Activated CD8-positive, alpha-beta memory T cell treated with anti-CD3 and anti-CD28 coated beads for 24 hours (primary cell): ENCODE data around the gene MCAT.
"Not testable (repeated sequence)": the region's sequence is repeated elsewhere in the genome, so short reads cannot be mapped to it uniquely, and the experiment has no call there.

ENCODE experiments used
- DNase-seq: peaks from one replicate; pipeline ENCODE4 v3.0.0-alpha.2; 2020

Gene MCAT

DNA sequence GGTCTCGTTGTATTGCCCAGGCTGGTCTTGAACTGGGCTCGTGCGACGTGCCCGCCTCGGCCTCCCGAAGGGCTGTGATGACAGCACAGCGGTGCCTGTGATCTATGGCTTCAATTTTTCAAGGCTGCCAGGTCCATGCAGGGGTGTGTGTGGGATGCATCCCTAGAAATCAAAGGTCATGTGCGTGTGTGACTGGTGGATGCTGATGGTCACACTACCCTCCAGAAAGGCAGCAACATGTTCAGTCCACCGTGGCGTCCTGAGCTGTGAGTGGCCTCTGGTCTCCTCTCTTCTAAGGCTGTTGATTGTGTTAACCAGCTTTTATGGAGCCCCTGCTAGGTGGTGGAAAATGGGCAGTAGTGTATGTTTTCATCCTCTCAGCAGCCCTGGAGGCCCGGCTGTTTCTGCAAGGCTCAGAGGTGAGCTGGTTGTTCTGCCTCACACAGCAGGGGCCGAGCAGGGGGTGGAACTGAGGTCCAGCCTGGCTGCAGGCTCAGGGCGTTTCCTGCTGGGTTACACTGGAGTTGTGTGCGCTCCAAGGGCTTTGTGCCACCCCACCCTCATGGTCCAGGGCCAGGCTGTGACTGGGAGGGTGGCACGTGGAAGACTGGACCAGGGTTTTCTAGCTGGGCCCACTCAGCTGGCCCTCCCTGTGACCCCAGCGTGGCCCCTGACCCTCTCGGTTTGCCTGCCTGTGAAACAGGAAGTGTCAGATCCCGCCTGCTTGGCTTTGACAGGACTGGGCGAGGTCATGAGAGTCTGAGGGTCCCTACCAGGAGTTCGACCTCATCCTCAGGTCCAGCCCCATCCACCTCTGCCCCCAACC is 25.0 kb downstream of the MCAT start:
- no peak for DNase-seq

DNA sequence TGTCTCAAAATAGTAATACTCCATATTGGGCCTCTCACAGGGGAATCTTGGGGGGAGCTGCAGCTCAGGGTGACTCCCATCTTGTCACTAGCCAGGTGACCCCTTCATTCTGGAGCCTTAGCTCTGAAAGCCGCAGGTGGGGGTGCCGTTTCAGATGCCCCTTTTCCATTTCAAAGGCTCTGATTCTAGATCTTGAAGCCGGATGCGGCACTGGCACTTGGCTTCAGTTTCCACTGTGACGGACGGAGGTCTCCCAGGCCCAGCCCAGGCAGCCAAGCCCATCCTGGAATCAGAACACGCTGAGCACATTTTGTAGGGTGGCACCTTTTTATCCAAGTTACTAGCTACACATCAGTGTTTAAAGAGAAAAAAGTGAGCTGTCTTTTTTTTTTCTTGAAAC is 26.3 kb downstream of the MCAT start:
- DNase-seq, result no peak

DNA sequence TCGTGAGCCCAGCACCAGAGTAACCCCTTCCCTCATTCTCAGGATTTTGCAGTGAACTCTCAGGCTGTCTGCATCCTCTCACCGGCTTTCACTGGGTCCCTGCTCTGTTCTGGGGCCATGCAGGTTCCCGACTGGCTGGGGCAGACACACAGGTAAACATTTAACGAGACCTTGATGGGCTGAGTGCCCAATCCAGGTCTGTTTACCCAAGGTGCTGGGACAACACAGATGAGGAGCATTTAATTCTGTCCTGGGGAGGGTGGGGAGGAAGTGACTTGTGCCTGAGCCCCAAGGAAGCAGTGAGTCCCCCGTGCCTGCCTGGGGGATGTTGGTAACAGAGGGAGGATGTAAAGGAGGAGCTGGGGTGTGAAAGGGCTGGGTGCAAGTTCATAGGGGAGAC is 28.2 kb downstream of the MCAT start:
- no peak for DNase-seq

DNA sequence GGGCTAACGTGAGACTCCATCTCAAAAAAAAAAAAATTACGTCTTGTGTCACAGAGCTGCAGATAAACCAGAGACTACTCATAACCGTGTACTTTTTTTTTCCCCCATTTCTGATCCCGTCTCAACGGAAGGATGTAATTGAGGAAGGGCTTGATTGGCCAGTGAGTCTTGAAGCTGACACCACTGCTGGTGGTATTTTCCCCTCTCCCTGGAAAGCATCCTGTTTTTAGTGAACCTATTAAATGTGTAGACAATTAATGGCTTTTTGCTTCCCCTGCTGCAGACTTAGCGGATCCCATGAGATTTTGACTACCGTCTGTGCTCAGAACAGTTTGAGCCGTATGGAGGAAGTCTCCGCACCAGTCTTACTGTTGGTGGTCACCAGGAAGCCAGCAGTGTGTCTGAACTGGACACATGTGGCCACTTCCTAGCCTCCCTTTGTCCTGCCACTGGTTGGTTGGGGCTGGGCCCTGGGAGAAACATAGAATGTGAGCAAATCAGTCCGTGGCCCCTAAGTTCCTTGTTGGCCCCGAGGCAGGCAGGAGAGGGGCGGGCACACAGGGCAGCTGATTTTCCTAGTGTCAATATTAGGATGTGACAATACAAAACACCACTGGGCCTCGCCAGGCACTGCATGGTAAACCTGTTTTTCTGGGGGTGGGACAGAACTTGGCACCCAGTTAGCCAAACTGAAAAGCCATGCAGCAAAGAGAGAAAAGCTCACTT is 29.5 kb downstream of the MCAT start:
- no peak for DNase-seq

DNA sequence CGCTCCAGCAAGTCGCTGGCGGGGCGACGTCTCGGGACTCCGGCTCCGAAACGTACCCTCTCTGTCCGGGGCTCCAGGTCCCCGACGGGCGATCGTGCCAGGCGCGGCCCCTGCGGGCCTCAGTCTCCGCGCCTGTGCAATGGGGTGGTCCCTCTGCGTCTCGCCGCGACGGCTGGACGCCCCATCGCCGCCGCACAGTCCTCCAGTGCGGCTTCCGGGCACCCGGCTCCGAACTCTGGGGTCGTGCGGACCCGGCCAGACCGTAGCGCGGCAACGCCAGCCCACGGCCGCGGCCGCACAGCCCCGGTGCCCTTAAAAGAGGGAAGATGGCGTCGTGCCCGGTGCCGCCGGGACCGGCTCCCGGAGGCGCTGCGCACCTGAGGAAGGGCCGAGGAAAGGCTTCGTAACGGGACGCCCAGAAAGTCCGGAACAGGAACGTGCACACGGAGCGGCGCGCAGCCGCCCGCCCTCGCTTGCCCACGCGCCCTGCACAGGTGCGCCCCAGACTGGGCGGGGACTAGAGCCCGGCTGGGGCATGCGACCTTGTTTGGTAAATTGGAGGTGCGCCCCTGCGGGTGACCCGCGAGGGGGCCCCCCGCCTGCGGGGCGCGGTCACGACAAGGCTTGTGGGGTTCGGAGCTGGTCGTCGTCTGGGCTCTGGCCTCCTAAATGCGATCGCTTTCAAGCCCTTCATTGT is 32.1 kb downstream of the MCAT start:
- peak; percentile 70 for DNase-seq

DNA sequence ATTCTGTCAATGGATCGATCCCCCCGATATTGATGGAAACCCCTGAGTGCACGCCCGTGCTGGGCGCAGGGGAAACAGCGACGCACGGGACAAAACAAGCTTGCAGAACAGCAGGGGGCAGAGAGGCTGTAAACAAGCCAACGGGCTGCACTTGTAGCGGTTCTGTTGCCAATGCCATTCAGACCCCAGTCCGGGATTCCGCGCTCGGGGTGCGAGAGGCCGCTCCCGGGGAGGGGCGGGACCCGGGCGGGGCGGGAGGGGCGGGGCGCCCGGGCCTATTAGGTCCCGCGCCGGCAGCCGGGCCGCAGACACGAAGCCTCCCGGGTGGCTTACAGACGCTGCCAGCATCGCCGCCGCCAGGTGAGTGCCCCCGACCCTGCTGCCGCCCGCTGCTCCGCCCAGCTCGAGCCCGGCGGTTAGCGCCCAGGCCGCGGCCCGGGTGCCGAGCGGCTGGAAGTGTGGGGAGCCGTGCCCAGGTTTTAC is 32.7 kb downstream of the MCAT start, which contains the start of gene BIK:
BIK (plus strand) TSS at position 307 of the 483 bp plus-strand sequence. CDS start 13,273 bp downstream, outside the sequence.
- peak; percentile 80 for DNase-seq

DNA sequence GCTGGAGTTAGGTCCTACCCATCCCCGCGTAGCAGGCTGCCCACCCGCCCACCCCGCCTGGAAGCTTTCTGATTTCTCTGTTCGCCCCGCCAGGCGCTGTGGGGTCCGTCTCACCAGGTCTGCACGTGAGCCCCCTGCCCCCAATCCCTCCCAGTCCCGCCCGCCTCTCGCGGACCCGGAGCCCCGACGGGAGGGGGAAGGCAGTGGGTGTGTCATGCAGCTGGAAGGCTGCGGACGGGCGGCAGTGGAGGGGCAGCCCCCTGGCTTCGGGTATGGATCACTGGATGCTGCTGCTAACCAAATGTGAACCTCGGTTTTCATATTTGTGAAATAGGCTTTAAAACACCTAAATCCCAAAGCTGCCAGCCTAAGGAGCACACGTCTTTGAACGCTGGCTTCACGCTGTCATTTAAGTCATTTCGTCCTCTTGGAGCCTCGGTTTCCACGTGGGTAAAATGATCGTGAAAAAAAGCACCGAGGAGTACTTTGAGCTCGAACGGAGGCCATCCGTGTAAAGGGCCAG is 33.2 kb downstream of the MCAT start:
- DNase-seq, result no peak

DNA sequence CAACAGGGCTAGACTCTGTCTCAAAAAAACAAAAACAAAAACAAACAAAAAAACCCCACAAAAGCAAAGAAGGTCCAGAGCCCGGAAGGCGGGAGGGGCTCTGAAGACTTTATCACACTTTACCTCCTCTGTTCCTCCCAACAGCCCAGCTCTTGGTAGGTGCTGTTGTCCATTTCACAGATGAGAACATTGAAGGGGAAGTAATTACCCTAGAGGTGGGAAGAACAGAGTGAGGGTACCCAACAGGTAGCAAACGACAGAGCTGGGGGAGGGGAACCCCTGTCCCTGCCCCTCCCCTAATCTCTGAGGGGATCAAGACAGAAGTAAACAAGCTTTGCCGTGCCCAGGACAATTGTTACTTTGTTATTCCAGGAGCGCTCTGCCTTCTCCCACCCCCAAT is 33.7 kb downstream of the MCAT start:
- no peak for DNase-seq

DNA sequence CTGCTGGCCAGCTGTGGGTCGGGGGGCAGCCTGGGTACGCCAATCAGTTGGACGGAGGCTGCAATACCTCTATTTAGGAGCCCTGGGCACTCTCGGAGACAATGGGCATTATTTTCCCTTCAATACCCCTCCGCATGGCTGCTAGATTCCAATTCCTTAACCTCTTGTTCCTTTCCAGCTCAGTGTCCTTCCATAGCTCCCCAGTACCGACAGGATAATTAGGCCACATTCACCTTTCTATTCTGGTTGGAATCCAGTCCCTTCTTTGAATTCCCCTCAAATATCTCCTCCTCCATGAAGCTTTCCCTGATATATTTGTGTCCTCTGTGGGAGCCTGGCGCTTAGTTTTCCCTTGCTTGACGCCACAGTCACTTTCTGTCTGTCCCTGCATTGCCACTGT is 36.9 kb downstream of the MCAT start:
- no peak for DNase-seq

DNA sequence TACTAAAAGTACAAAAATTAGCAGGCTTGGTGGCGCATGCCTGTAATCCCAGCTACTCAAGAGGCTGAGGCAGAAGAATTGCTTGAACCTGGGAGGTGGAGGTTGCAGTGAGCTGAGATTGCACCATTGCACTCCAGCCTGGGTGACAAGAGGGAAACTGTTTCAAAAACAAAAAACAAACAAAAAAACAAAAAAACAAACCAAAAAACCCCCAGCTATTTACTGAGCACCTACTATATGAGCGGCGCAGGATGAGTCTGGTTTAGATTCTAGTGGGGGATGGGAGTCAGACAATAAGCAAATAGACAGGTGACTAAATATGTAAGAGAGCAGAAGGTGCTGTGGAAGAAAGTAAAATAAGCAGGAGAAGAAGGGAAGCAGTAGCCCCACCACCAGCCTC is 38.2 kb downstream of the MCAT start:
- DNase-seq, result not testable (repeated sequence)

DNA sequence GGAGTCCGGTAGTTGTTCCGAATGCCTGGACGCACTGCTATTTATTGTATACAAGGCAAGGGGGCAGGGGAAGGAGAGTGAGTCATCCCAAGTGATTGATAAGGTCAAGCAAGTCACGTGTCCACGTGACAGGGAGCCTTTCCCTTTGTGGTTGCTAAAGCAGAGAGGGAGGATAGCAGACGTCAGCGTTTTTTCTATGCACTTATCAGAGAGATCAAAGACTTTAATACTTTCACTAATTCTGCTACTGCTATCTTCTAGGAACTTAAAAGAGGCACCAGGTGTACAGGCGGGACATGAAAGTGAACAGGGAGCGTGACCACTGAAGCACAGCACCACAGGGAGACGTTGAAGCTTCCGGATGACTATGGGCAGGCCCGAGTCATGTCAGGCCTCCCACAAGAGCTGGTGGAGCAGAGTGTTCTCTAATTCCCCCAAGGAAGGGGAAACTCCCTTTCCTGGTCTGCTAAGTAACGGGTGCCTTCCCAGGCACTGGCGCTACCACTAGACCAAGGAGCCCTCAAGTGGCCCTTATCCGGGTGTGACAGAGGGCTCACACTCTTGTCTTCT is 39.1 kb downstream of the MCAT start:
- not testable (repeated sequence) for DNase-seq

DNA sequence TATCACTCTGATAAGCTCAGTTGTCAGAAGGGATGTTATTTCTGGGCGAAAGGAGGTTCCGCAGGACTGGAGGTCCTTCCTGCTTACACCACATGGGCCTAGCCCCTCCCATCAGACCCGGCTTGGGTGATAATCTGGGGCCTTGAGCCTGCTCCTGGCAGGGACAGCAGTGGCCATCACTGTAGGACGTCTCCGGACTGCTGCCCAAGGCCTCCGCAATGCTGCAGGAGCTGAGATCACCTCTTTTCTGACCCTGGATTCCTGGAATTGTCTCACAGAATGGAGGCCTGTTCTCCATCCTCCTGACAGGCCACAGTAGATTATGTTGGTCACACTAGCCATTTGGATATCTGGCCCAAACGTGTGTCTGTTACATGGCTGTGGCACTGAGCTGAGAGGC is 41.9 kb downstream of the MCAT start:
- no peak for DNase-seq

DNA sequence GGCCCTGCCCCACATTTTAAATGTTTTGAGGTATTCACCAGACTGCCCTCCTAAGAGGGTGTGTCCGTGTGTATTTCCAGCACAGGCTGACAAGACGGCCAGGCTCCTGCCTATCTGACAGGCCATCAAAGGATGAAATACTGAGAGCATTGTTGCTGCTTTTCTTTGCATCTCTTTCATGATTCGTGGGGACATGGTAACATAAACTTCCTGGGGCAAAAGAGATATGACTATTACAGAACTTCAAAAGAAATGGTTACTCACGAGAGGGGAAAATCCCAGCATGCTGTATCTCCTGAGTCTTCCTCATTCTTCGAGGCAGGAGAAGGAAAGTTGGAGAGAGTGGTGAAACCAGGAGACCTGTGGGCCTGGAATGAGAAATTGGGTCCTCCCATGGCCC is 43.0 kb downstream of the MCAT start:
- DNase-seq, result no peak

DNA sequence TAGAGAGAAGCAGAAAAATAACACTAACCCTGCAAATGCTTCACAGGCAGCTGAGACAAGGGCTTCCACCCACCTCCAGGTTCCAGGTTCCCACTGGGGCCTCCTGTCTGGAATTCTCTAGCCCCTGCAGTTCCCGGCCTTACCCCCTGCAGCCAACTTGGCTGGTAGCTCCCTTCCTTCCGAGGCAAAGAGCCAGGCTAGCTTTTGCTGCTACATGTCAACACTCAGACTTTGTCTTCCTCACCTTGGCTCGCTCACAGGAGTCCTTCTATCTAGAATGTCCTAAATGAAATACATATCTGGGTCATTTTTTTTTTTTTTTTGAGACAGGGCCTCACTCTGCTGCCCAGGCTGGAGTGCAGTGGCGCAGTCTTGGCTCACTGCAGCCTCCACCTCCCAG is 44.1 kb downstream of the MCAT start:
- DNase-seq, result no peak

DNA sequence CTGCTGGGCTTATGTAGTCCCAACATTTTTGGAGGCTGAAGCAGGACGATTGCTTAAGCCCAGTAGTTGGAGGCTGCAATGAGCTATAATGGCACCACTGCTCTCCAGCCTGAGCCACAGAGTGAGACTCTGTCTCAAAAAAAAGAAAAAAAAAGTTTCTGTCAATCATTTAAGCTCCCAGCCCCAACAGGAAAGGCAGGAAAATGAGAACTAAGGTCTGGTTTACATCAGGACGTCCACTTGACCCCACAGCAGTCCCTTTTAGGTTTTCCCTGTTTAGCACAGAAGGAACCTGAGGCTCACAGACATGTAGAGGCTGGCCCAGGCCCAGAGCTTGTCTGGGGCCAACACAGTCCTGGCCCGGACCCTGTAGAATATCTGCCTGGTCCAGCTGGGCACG is 44.8 kb downstream of the MCAT start:
- DNase-seq, result no peak

DNA sequence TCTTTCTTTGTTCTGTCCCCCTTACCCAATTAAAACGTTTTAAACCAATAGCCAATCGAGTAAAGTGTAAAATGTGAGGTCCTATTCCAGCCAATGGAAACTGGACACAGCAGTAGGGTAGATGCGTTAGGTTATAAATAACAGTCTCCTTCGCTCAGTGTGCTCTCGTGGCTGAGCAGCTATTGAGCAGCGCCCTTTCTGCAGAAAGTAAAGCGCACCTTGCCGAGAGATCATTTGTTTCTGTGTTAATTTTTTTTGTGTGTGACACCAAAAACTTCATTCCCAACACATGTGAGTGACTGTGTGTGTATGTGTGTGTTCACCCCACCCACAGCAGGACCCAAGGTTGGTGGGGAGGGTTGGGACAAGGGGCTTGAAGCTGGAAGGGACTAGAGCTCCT is 46.8 kb downstream of the MCAT start:
- DNase-seq, result no peak

DNA sequence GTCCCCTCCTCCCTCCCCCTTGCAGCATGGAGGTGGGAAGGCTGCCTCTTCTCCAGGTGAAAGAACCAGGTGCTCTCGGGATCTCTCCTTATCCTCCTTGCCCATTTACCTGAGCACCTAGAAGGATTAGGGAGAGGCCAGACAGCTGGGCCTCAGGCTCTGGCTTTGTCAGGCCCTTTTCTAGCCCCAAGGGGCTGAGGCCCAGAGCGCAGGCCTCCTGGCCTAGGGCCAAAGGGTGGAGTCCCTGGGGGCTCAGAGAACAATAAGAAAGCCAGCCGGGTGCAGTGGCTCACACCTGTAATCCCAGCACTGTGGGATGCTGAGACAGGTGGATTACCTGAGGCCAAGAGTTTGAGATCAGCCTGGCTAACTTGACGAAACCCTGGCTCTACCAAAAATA is 48.6 kb downstream of the MCAT start:
- DNase-seq, result no peak

DNA sequence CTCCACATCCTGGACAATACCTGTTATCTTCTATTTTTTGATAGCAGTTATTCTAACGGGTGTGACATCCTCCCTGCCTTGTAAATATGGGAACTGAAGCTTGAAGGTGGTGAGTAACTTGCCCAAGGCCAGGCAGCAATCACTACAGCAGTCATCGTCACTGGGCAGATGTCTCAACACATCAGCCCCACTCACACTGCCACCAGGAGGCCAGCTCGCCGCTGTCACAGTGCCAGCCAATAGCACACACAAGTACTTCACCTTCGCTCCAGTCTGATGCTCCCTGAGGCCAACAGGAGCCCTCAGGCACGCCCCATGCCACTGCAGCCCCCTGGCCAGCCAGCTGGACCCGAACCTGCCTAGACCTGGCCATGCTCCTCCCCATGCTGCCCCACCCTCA is 49.1 kb downstream of the MCAT start:
- no peak for DNase-seq

DNA sequence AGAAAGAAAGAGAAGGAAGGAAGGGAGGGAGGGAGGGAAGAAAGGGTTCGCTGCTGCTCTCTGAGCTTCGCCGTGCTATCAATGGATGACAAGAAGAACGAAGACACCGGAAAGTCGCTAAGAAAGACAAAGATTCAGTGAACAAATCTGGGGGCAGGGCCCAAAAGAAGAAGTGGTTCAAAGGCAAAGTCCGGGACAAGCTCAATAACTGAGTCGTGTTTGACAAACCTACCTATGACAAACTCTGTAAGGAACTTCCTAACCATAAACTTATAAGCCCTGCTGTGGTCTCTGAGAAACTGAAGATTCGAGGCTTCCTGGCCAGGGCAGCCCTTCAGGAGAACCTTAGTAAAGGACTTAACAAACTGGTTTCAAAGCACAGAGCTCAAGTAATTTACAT is 51.1 kb downstream of the MCAT start:
- no peak for DNase-seq

DNA sequence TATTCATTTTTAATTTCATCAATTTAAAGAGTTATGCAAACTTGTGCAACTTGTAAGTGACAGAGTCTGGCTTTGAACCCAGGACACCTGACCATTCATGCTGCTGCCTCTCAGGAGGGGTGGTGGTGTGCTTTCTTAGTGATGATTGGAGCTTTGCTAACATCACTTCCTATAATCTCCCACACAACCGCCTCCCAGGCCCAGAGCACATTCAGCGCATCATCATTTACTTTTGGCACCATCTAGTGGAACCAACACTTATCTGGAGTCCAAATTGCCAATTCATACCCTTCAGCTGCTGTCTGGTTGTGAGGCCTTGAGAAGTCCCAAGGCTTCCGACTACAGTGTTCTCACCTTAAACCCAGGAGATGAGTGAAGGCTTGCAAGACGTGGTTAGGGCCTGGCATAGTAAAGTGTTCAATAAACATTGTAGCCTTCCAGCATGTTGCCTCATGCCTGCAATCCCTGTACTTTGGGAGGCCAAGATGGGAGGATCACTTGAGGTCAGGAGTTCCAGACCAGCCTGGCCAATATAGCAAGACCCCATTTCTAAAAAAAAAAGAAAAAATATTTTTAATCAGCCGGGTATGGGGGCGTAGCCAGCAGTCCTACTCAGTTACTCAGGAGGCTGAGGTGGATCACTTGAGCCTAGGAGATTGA is 52.9 kb downstream of the MCAT start:
- peak; percentile 62 for DNase-seq

DNA sequence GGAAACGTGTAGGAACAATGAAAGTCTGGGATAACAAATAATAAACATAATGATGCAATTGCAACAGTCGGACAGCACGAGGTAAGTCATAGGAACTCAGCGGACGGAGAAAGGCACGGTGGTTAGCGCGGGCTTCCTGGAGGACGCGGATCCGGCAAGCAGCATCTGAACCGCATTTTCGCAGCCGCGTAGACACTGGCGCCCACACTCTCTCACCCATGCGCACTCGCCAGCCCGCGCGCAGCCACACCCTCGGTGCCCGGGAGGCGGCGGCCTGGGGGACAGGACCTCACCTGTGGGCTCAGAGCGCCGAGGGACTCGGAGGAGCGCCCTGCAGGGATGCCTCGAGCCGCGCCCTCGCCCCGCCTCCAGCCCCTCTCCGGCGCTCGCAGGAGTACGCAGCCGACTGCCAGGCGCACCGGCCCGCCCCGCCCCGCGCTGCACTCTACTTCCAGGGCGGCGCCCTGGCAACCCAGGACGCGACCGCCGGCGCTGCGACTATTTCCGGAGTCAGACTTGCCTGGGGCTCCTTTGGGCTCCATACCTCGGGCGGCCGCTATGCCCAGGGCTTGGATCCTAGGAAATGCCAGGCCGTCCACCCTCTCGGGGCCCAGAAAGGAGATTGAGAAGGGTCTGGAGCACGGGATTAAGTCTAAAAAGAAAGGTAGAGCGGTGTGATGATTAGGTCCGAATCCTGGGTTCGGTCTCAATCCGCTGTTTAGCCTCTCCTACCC is 54.0 kb downstream of the MCAT start, which contains the start of gene TTLL1:
TTLL1 (minus strand) TSS at position 408 of the 734 bp plus-strand sequence. CDS start 13,805 bp downstream, outside the sequence.
- peak; percentile 93 for DNase-seq

DNA sequence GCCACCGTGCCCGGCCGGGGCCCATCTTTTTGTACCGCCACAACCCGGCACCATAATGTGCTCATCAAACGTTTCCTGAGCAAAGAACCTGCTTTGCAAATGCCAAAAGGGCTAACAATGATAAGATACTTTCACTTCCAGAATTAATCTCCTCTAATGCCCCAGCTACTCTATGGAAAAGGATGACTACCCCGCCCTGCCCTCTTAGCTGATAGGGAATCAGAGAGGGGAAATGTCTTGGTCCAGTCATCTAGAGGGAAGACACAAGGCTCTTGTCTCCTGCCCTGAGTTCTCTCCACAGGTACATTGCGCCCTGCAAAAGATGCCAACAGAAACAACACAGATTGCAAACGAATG is 54.6 kb downstream of the MCAT start:
- no peak for DNase-seq
